H1 (cell line): ENCODE results near the gene LRRC19. TPM values are rescaled to one million over a fixed set of nuclear protein-coding genes. Genes with fewer than 3 reads are reported as not detected.

Experiments
- CTCF ChIA-PET: fragments of 300-600 bp; sonication (Branson Sonifier 250); formaldehyde crosslinking; loops from one replicate; lab custom pipeline; 2021; ENCODE audit not compliant: partially characterized antibody; lab: Charles Lee
- POLR2A ChIA-PET: fragments of 300-600 bp; sonication (Branson Sonifier 250); formaldehyde crosslinking; loops from one replicate; lab custom pipeline; 2021; ENCODE audit warnings: inconsistent platforms; ENCODE audit not compliant: partially characterized antibody; lab: Charles Lee
- DNase-seq, 2 experiments: peaks; one replicate each; pipeline versions ENCODE4 v3.0.0 to v3.0.0-alpha.2; 2010 to 2022; ENCODE audit warnings: low spot score in 2 of 2, low read depth in 1 of 2, mixed read lengths in 1 of 2
- FAIRE-seq: peaks from 2 replicates; lab custom pipeline; 2011; peaks lifted over from hg19 to GRCh38; lab: Jason Lieb, UNC
- H2AFZ ChIP-seq: 2 replicates; pipeline ENCODE4 v1.8.1; 2012; ENCODE audit warnings: low read length, inconsistent platforms
- H2AK5ac ChIP-seq: 2 replicates; pipeline ENCODE4 v1.6.1; 2013; ENCODE audit warnings: low read depth, low read length
- H2BK120ac ChIP-seq: replicated peaks from 2 replicates; pipeline ENCODE3; 2013; ENCODE audit warnings: low read depth, low read length, inconsistent platforms
- H2BK12ac ChIP-seq: 2 replicates; pipeline ENCODE4 v1.6.1; 2013; ENCODE audit warnings: low read depth, low read length
- H2BK15ac ChIP-seq: 2 replicates; pipeline ENCODE4 v1.6.1; 2013; ENCODE audit warnings: low read length
- H2BK20ac ChIP-seq: 2 replicates; pipeline ENCODE4 v1.6.1; 2013; ENCODE audit warnings: low read length
- H2BK5ac ChIP-seq: 2 replicates; pipeline ENCODE4 v1.6.1; 2013; ENCODE audit warnings: low read depth, low read length
- H3K14ac ChIP-seq: 2 replicates; pipeline ENCODE4 v1.6.1; 2013; ENCODE audit warnings: inconsistent platforms; ENCODE audit not compliant: insufficient read length
- H3K18ac ChIP-seq: 2 replicates; pipeline ENCODE4 v1.6.1; 2013; ENCODE audit warnings: low read length; ENCODE audit errors: extremely low read depth
- H3K23ac ChIP-seq: 2 replicates; pipeline ENCODE4 v1.6.1; 2013; ENCODE audit warnings: inconsistent platforms; ENCODE audit not compliant: insufficient read length
- H3K23me2 ChIP-seq: 2 replicates; pipeline ENCODE4 v1.6.1; 2013; ENCODE audit warnings: low read depth, low read length
- H3K27ac ChIP-seq: 2 replicates; pipeline ENCODE4 v1.6.1; 2011; ENCODE audit warnings: low read depth, low read length, inconsistent platforms
- H3K27me3 ChIP-seq, 4 experiments: replicated peaks in 1 of 4; 1 replicate in 1 of 4; 2 replicates in 3 of 4; pipeline versions ENCODE4 v1.6.1 to v1.8.1; 2011 to 2013; ENCODE audit warnings: low read length in 3 of 4, mild to moderate bottlenecking in 3 of 4, inconsistent platforms in 2 of 4, mixed read lengths in 2 of 4, moderate library complexity in 1 of 4; ENCODE audit not compliant: control insufficient read depth in 3 of 4, insufficient read depth in 3 of 4; ENCODE audit errors: extremely low read depth in 1 of 4
- H3K36me3 ChIP-seq, 4 experiments: 2 replicates each; pipeline versions ENCODE4 v1.6.1 to v1.8.1; 2011 to 2013; ENCODE audit warnings: mild to moderate bottlenecking in 4 of 4, low read length in 3 of 4, moderate library complexity in 2 of 4, control low read depth in 1 of 4, inconsistent platforms in 1 of 4; ENCODE audit not compliant: insufficient read depth in 4 of 4, control insufficient read depth in 2 of 4
- H3K4ac ChIP-seq: replicated peaks from 2 replicates; pipeline ENCODE3; 2013; ENCODE audit warnings: low read length, low read depth, mixed read lengths, inconsistent platforms; ENCODE audit not compliant: insufficient read length
- H3K4me1 ChIP-seq, 4 experiments: replicated peaks in 1 of 4; 1 replicate in 1 of 4; 2 replicates in 3 of 4; pipeline versions ENCODE4 v1.6.1 to v1.8.1; 2011 to 2013; ENCODE audit warnings: low read length in 3 of 4, inconsistent platforms in 2 of 4, mixed read lengths in 1 of 4; ENCODE audit not compliant: insufficient read depth in 4 of 4, control insufficient read depth in 3 of 4
- H3K4me2 ChIP-seq, 2 experiments: 2 replicates each; pipeline versions ENCODE4 v1.6.1 to v1.8.1; 2011 to 2013; ENCODE audit warnings: low read depth in 2 of 2, low read length in 2 of 2, control low read depth in 1 of 2, inconsistent platforms in 1 of 2, mild to moderate bottlenecking in 1 of 2; ENCODE audit not compliant: insufficient read depth in 1 of 2
- H3K4me3 ChIP-seq, 4 experiments: fragments of 200-600, 300-600 bp in 1 of 4; sonication (generic), shearing (Covaris generic), sonication (Bioruptor Twin) in 1 of 4; 2 replicates each; pipeline versions ENCODE4 v1.5.1 to v1.8.1; 2011 to 2016; ENCODE audit warnings: low read length in 4 of 4, low read depth in 3 of 4, control low read depth in 2 of 4, inconsistent platforms in 2 of 4, mild to moderate bottlenecking in 2 of 4, mixed read lengths in 1 of 4, moderate library complexity in 1 of 4; ENCODE audit not compliant: insufficient read depth in 2 of 4; ENCODE audit errors: extremely low read depth in 1 of 4
- H3K56ac ChIP-seq: replicated peaks from 2 replicates; pipeline ENCODE3; 2013; ENCODE audit warnings: low read depth, mild to moderate bottlenecking, mixed read lengths, low read length, inconsistent platforms; ENCODE audit not compliant: insufficient read length
- H3K79me1 ChIP-seq: 2 replicates; pipeline ENCODE4 v1.6.1; 2013; ENCODE audit warnings: low read depth, low read length, control low read depth
- H3K79me2 ChIP-seq, 2 experiments: 2 replicates each; pipeline versions ENCODE4 v1.6.1 to v1.8.1; 2012 to 2013; ENCODE audit warnings: low read length in 2 of 2, mild to moderate bottlenecking in 2 of 2, inconsistent platforms in 1 of 2; ENCODE audit not compliant: insufficient read depth in 2 of 2, control insufficient read depth in 1 of 2
- H3K9ac ChIP-seq, 4 experiments: replicated peaks in 1 of 4; 1 replicate in 1 of 4; 2 replicates in 3 of 4; pipeline versions ENCODE4 v1.6.1 to v1.8.1; 2011 to 2013; ENCODE audit warnings: low read depth in 3 of 4, low read length in 3 of 4, control low read depth in 2 of 4, mild to moderate bottlenecking in 2 of 4, moderate library complexity in 2 of 4, inconsistent platforms in 1 of 4; ENCODE audit errors: extremely low read depth in 1 of 4
- H3K9me3 ChIP-seq, 2 experiments: 2 replicates each; pipeline versions ENCODE4 v1.6.1 to v1.8.1; 2012 to 2013; ENCODE audit warnings: mild to moderate bottlenecking in 2 of 2, moderate library complexity in 2 of 2, control low read depth in 1 of 2, inconsistent platforms in 1 of 2, low read depth in 1 of 2, low read length in 1 of 2, mixed read lengths in 1 of 2; ENCODE audit not compliant: insufficient read depth in 2 of 2
- H4K20me1 ChIP-seq, 2 experiments: replicated peaks in 1 of 2; 2 replicates each; pipeline versions ENCODE3 to v1.8.1; 2011 to 2013; ENCODE audit warnings: inconsistent platforms in 2 of 2, low read length in 2 of 2, mild to moderate bottlenecking in 1 of 2; ENCODE audit not compliant: insufficient read depth in 2 of 2, control insufficient read depth in 1 of 2
- H4K5ac ChIP-seq: 2 replicates; pipeline ENCODE4 v1.6.1; 2013; ENCODE audit warnings: low read length, low read depth, mixed read lengths, inconsistent platforms; ENCODE audit not compliant: insufficient read length
- H4K8ac ChIP-seq: 2 replicates; pipeline ENCODE4 v1.8.0; 2013; ENCODE audit warnings: mild to moderate bottlenecking, moderate library complexity, low read length, inconsistent platforms; ENCODE audit not compliant: insufficient read depth; ENCODE audit errors: extremely low read depth
- H4K91ac ChIP-seq: replicated peaks from 2 replicates; pipeline ENCODE3; 2013; ENCODE audit warnings: low read length, mixed read lengths, inconsistent platforms; ENCODE audit not compliant: insufficient read length
- BRCA1 ChIP-seq: IDR thresholded peaks from 2 replicates; pipeline ENCODE4 v1.6.1; 2012; ENCODE audit warnings: low read depth, low read length, improper control_type of control experiment
- CHD2 ChIP-seq: IDR thresholded peaks from 2 replicates; pipeline ENCODE4 v1.6.1; 2012; ENCODE audit warnings: low read length, improper control_type of control experiment
- CREB1 ChIP-seq: IDR thresholded peaks from 2 replicates; pipeline ENCODE4 v1.6.1; 2012; ENCODE audit warnings: inconsistent platforms
- EZH2 ChIP-seq: fragments of 200-600 bp; sonication (generic); IDR thresholded peaks from 2 replicates; pipeline ENCODE4 v1.7.1; 2012; ENCODE audit warnings: low read depth, mild to moderate bottlenecking, moderate library complexity, low read length, inconsistent platforms; ENCODE audit not compliant: severe bottlenecking
- MAFK ChIP-seq: IDR thresholded peaks from 2 replicates; pipeline ENCODE4 v1.6.1; 2012; ENCODE audit warnings: low read depth, mild to moderate bottlenecking, improper control_type of control experiment, low read length
- MAX ChIP-seq: IDR thresholded peaks from 2 replicates; pipeline ENCODE4 v1.6.1; 2012; ENCODE audit warnings: inconsistent platforms
- PHF8 ChIP-seq: fragments of 200-600 bp; sonication (generic); conservative IDR thresholded peaks from 2 replicates; pipeline ENCODE4 v1.7.1; 2012; ENCODE audit warnings: low read depth, mild to moderate bottlenecking, inconsistent platforms, low read length, moderate library complexity
- POLR2A ChIP-seq, 2 experiments: IDR thresholded peaks; 1 replicate in 1 of 2; 2 replicates in 1 of 2; pipeline ENCODE4 v1.6.1; 2011; ENCODE audit warnings: low read depth in 2 of 2, low read length in 2 of 2, mild to moderate bottlenecking in 2 of 2; ENCODE audit errors: control extremely low read depth in 1 of 2
- RNF2 ChIP-seq: fragments of 200-900, 300-1000 bp; sonication (generic); IDR thresholded peaks from 2 replicates; pipeline ENCODE4 v1.7.1; 2016; ENCODE audit warnings: borderline replicate concordance, low read depth, mild to moderate bottlenecking, antibody characterized with exemption, low read length; ENCODE audit not compliant: poor library complexity, severe bottlenecking; ENCODE audit errors: missing control alignments
- SIRT6 ChIP-seq: IDR thresholded peaks from one replicate; pipeline ENCODE4 v1.7.1; 2012; ENCODE audit warnings: low read length, inconsistent platforms
- YY1 ChIP-seq: IDR thresholded peaks from 2 replicates; pipeline ENCODE4 v1.6.1; 2011; ENCODE audit warnings: low read depth, mild to moderate bottlenecking, low read length
- WGBS, 2 experiments: shearing (Covaris generic) in 1 of 2; methylation state at CpG; one replicate each; pipeline versions ENCODE4 v1.1.6 to v1.1.7; 2013 to 2015; ENCODE audit warnings: low lambda C conversion rate in 2 of 2, mixed read lengths in 2 of 2, inconsistent platforms in 1 of 2, low coverage in 1 of 2, missing lambda C conversion rate in 1 of 2; ENCODE audit not compliant: insufficient replicate concordance in 2 of 2, insufficient coverage in 1 of 2, insufficient read length in 1 of 2; ENCODE audit errors: extremely low coverage in 1 of 2, missing lambda C conversion rate in 1 of 2; 5-methylcytosine and 5-hydroxymethylcytosine counted together
- polyA plus RNA-seq, 7 experiments: library from polyadenylated mRNA; depleted of rRNA in 3 of 7; stranded (reverse) in 5 of 7; unstranded in 2 of 7; fragments of >200 nt in 5 of 7; fragments of 200-250 nt in 2 of 7; gene quantifications; 1 replicate in 5 of 7; 2 replicates in 1 of 7; 4 replicates in 1 of 7; pipeline versions ENCODE4 v1.2.1 to v1.2.3, GENCODE V29; 2011 to 2013; ENCODE audit warnings: missing spikeins in 2 of 7, mixed read lengths in 2 of 7
- total RNA-seq: library from RNA; stranded (reverse); fragmentation: NEBNext Ultra II Directional; extraction: Animal tissue kit (Norgen Biotek cat#: 25700); gene quantifications from 2 replicates; pipeline ENCODE4 v1.2.1, GENCODE V29; 2021
- TF ChIP-seq, protein P1 (sequence below): IDR thresholded peaks from 2 replicates; pipeline ENCODE4 v1.6.1; 2011; ENCODE audit warnings: low read depth, mild to moderate bottlenecking, low read length; ENCODE audit not compliant: insufficient read depth
- TF ChIP-seq, protein P2 (sequence below): IDR thresholded peaks from 2 replicates; pipeline ENCODE4 v1.6.1; 2012; ENCODE audit warnings: low read length, inconsistent platforms

The LRRC19 gene
- total and polyA plus RNA-seq, 2 of the 8 experiments (the other 6 are each of a cell fraction or from before 2014, with no cell fraction given): not detected

GRCh38 chr9:26983340-26983739, 22.1 kb downstream of the LRRC19 start:
- Histone ChIP-seq H3K23me2 (no peaks in the 10 kb centered on the region), H3K23ac (no peak overlapping the region), H2BK12ac (no peak overlapping the region), H3K14ac (no peak overlapping the region), H2BK5ac (no peak overlapping the region), H3K9ac (no peak overlapping the region), H2BK15ac (no peak overlapping the region), H3K18ac (no peak overlapping the region), H4K8ac (no peak overlapping the region), H3K56ac (no peak overlapping the region), H2AK5ac (no peak overlapping the region), H3K79me1 (no peaks in the 10 kb centered on the region), H2BK20ac (no peak overlapping the region), H4K5ac (no peak overlapping the region), H3K4ac (no peak overlapping the region), H3K79me2 (no peaks in the 10 kb centered on the region), H3K4me2 (no peak overlapping the region), H4K20me1 (no peaks in the 10 kb centered on the region), H3K27ac (no peak overlapping the region), H3K4me3 (no peak overlapping the region), H2BK120ac (no peak overlapping the region), H3K9me3 (no peaks in the 10 kb centered on the region), H3K36me3 (peaks cover 0 to 4% (median 2%) of the 10 kb centered on the region in 4 experiments; a peak in 4 of 8 replicates), H3K4me1 (no peaks in the 10 kb centered on the region), H2AFZ (no peak overlapping the region), H3K27me3 (no peaks in the 10 kb centered on the region), H4K91ac (no peak overlapping the region)
- DNase-seq (no peak), FAIRE-seq (no peak)
- POLR2A ChIA-PET: no interaction called here
- CTCF ChIA-PET: interaction anchor here (1.0 to 1.3 kb wide), 2 partner anchors 9 to 48 kb away, joined by 3 read pairs; no protein-coding TSS in a partner anchor
- WGBS, 2 experiments: 93% methylated on average over 1 of the region's 1 CpG; no CpG with 5 or more reads in 1 of the 2 experiments
- TF ChIP-seq CREB1 (no peak), MAFK (no peak), YY1 (no peak), POLR2A (IDR thresholded peaks at IDR 0.05; ENCODE audit: control extremely low read depth in 1 of 2, low read depth in 2 of 2, low read length in 2 of 2) (no peak), PHF8 (no peak), EZH2 (no peak), CHD2 (no peak), BRCA1 (no peak), SIRT6 (no peak), MAX (no peak), RNF2 (no peak)
- TF ChIP-seq, protein P1, sequence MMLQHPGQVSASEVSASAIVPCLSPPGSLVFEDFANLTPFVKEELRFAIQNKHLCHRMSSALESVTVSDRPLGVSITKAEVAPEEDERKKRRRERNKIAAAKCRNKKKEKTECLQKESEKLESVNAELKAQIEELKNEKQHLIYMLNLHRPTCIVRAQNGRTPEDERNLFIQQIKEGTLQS: no peak
- TF ChIP-seq, protein P2, sequence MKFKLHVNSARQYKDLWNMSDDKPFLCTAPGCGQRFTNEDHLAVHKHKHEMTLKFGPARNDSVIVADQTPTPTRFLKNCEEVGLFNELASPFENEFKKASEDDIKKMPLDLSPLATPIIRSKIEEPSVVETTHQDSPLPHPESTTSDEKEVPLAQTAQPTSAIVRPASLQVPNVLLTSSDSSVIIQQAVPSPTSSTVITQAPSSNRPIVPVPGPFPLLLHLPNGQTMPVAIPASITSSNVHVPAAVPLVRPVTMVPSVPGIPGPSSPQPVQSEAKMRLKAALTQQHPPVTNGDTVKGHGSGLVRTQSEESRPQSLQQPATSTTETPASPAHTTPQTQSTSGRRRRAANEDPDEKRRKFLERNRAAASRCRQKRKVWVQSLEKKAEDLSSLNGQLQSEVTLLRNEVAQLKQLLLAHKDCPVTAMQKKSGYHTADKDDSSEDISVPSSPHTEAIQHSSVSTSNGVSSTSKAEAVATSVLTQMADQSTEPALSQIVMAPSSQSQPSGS: no peak
